IMR-90 (cell line): ENCODE results near the gene KCNAB2.

Experiments used
- CEBPB ChIP-seq: IDR thresholded peaks from 2 replicates; pipeline ENCODE4 v1.6.1; 2012; ENCODE audit warnings: low read depth, low read length, improper control_type of control experiment
- CHD1 ChIP-seq: IDR thresholded peaks from 2 replicates; pipeline ENCODE4 v1.6.1; 2012; ENCODE audit warnings: low read depth, low read length, improper control_type of control experiment
- MAFK ChIP-seq: IDR thresholded peaks from 2 replicates; pipeline ENCODE4 v1.6.1; 2012; ENCODE audit warnings: low read depth, low read length, improper control_type of control experiment
- MXI1 ChIP-seq: IDR thresholded peaks from 2 replicates; pipeline ENCODE4 v1.6.1; 2012; ENCODE audit warnings: low read depth, mild to moderate bottlenecking, low read length, moderate library complexity, borderline replicate concordance
- POLR2A ChIP-seq: IDR thresholded peaks from 2 replicates; pipeline ENCODE4 v1.6.1; 2012; ENCODE audit warnings: mild to moderate bottlenecking, low read depth, low read length
- RAD21 ChIP-seq: IDR thresholded peaks from 2 replicates; pipeline ENCODE4 v1.6.1; 2012; ENCODE audit warnings: low read length, improper control_type of control experiment
- RFX5 ChIP-seq: IDR thresholded peaks from 2 replicates; pipeline ENCODE4 v1.8.0; 2012; ENCODE audit warnings: low read depth, mild to moderate bottlenecking, low read length, moderate library complexity
- SMC3 ChIP-seq: fragments of 150-350 bp; IDR thresholded peaks from 2 replicates; pipeline ENCODE4 v1.6.1; 2016; ENCODE audit warnings: low read depth, mild to moderate bottlenecking, antibody characterized with exemption, low read length, moderate library complexity
- TF ChIP-seq, protein P1 (sequence below): conservative IDR thresholded peaks from 2 replicates; pipeline ENCODE4 v1.5.1; 2012; ENCODE audit warnings: mild to moderate bottlenecking, low read depth, low read length, improper control_type of control experiment
- TF ChIP-seq, protein P2 (sequence below): fragments of 150-350 bp; IDR thresholded peaks from 2 replicates; pipeline ENCODE4 v1.6.1; 2017; ENCODE audit warnings: mild to moderate bottlenecking, antibody characterized with exemption, low read length, low read depth

DNA sequence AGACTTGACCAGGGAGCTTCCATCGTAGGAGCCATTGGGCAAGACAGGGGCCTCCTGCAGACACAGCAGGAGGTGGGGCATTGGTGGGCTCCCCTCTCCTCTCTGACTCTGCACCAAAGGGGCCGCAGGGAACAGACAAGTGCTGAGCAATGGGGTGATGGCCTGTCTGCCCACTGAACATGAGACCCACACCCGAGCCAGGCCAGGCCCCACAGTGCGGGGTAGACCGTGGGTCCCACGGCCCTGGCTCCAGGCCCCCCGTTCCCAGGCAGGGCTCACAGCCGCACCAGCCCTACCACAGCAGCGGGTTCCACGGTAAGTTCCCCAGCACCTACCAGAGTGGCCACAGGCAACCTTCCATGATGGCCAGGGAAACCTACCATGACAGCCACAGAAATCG lies 88.5 kb downstream of the KCNAB2 start:
- TF ChIP-seq MXI1 (no peak), POLR2A (no peak), CEBPB (no peak), RFX5 (no peak), RAD21 (no peak), MAFK (no peak), CHD1 (no peak), SMC3 (no peak)
- TF ChIP-seq, protein P1, sequence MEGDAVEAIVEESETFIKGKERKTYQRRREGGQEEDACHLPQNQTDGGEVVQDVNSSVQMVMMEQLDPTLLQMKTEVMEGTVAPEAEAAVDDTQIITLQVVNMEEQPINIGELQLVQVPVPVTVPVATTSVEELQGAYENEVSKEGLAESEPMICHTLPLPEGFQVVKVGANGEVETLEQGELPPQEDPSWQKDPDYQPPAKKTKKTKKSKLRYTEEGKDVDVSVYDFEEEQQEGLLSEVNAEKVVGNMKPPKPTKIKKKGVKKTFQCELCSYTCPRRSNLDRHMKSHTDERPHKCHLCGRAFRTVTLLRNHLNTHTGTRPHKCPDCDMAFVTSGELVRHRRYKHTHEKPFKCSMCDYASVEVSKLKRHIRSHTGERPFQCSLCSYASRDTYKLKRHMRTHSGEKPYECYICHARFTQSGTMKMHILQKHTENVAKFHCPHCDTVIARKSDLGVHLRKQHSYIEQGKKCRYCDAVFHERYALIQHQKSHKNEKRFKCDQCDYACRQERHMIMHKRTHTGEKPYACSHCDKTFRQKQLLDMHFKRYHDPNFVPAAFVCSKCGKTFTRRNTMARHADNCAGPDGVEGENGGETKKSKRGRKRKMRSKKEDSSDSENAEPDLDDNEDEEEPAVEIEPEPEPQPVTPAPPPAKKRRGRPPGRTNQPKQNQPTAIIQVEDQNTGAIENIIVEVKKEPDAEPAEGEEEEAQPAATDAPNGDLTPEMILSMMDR: no peak
- TF ChIP-seq, protein P2, sequence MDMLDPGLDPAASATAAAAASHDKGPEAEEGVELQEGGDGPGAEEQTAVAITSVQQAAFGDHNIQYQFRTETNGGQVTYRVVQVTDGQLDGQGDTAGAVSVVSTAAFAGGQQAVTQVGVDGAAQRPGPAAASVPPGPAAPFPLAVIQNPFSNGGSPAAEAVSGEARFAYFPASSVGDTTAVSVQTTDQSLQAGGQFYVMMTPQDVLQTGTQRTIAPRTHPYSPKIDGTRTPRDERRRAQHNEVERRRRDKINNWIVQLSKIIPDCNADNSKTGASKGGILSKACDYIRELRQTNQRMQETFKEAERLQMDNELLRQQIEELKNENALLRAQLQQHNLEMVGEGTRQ: no peak
